ENCODE measurements around the gene SNRPB2.

DNA sequence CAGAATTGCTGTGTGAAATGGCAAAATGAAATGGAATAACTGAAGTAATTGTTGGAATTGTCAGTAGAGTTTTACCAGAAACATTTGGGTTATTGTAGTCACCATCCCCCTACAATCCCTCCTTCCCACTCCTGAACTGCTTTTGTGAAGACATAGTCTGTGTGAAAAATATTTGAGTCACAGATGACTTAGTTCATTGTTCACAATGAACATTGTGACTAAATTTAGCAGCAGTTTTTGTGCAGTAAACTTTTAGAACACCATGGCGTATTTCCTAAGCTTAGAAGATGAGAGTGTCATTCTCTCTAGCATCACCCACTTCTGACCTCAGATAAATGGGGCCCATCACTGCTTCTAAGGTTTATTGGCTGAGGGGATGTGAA, 29.3 kb downstream of the SNRPB2 start:
- no peak for TF ChIP-seq POLR2A (IDR thresholded peaks at IDR 0.05)
- TF ChIP-seq, protein P1, sequence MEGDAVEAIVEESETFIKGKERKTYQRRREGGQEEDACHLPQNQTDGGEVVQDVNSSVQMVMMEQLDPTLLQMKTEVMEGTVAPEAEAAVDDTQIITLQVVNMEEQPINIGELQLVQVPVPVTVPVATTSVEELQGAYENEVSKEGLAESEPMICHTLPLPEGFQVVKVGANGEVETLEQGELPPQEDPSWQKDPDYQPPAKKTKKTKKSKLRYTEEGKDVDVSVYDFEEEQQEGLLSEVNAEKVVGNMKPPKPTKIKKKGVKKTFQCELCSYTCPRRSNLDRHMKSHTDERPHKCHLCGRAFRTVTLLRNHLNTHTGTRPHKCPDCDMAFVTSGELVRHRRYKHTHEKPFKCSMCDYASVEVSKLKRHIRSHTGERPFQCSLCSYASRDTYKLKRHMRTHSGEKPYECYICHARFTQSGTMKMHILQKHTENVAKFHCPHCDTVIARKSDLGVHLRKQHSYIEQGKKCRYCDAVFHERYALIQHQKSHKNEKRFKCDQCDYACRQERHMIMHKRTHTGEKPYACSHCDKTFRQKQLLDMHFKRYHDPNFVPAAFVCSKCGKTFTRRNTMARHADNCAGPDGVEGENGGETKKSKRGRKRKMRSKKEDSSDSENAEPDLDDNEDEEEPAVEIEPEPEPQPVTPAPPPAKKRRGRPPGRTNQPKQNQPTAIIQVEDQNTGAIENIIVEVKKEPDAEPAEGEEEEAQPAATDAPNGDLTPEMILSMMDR (IDR thresholded peaks at IDR 0.05): no peak
